Activated CD8-positive, alpha-beta memory T cell treated with anti-CD3 and anti-CD28 coated beads, Interleukin-2, amount 50 U/mL, for 24 hours (primary cell): Measurements from ENCODE around the gene PRICKLE1.

Experiments used
- DNase-seq: peaks from one replicate; pipeline ENCODE4 v3.0.0-alpha.2; 2020; ENCODE audit errors: extremely low read depth

Gene PRICKLE1

DNA sequence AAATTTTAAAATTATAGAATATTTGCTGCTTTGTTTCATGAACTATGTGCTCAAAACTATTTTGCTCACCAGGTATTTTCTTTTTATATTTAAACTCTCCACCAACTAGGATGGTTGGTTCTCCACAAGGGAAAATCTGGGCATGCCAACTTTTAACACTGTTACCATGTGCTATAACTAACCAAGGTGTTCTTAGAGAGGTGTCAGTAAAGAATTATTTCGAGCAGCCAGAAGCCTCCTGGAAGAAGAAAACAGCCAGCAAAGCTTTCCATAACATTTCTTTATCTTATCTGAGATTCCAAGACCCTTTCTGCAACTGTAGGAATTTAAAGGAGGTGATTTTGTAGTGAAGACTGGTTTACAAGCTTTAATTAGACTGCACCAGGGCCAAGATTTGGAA lies 97.3 kb downstream of the PRICKLE1 start:
- no peak for DNase-seq

DNA sequence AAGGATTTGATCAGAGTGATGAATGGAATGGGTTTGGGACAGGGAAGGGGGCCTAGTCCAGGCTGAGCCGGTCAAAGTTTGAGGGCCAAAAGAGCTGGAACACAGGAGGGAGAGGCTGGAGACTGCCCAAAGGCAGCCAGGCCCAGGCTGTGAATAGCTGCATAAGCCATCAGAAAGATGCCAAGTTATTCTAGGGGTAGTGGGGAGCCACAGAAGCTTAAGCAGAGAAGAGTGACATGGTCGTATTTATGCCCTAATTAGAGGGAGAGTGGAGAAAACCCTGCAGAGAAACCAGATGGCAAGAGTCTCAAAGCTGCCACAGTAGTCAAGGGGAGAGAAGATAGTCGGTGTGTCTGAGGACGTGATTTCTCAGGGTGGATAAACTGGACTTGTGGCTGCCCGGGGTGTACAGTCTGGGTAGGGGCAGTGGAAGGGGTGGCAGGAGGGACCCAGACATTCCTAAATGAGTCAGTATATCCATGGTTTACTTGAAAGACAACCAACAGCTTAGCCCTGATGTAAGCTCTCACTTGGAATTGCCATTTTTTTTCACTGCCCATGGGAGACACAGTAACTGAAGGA lies 99.2 kb downstream of the PRICKLE1 start:
- DNase-seq, result no peak

- no peak for DNase-seq
These were observed 103.1 kb downstream of the PRICKLE1 start for GRCh38 chr12:42486407-42486806.

GRCh38 chr12:42485823-42486222 lies 103.7 kb downstream of the PRICKLE1 start:
- DNase-seq, result no peak

DNA sequence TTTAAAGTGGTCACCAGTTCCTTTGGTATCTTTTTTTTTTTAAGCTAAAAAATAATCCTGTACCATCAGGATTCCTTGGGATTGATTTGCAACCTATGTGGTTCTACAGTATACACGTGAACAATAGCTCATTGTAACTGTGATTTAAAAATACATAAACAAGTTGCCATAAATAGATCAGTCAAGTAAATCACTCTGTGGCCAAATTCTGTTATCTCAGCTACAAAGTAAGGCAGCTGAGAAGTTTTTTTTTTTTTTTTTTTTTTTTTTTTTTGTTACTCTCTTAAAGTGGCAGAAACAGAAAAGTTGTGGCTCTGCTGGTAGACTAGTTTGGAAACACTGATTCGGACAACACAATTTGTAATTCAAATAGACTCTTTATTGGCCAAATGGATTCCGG lies 104.5 kb downstream of the PRICKLE1 start:
- no peak for DNase-seq

GRCh38 chr12:42483521-42483790 lies 106.1 kb downstream of the PRICKLE1 start:
- no peak for DNase-seq

DNA sequence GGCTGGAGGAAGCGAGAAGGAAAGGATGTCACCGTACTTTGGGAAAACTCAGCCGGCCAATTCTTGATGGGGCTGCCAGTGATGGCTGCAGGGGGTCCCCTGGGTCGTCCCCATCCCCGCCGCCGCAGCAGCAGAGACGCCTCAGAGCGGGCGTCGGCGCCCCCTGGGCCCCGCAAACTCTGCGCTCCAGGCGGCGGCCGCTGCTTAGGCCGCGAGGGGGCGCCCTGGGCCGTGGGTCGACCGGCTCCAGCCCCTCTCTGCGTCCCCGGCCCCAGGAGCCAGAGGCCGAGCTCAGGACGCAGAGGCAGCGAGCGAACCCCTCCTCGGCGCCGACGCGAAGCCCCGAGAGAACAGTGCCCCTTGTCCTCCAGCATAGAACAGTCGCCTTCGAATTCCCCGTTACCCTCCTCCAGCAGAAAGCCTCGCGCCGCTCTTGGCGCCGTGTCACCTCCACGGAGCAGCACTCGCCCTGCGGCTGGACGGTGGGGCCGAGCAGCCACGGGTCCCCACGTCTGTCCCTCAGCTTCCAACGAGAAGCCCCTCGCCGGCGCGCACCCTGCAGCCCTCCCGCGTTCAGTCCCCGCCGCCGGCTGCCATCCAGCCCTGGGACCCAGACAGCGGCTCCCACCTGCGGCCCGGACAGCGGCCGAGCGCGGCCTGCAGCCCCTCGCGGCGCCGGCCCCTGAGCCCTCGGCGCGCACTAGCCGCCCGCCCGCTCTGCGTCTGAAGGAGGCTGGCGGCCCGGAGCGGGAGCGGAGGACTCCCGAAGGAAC lies 106.6 kb downstream of the PRICKLE1 start:
- no peak for DNase-seq

- no peak for DNase-seq
These were observed 107.4 kb downstream of the PRICKLE1 start for GRCh38 chr12:42482041-42482747.

- DNase-seq, result no peak
These were observed 108.2 kb downstream of the PRICKLE1 start for GRCh38 chr12:42481368-42481767.

GRCh38 chr12:42477941-42478340 lies 111.6 kb downstream of the PRICKLE1 start:
- DNase-seq, result no peak

DNA sequence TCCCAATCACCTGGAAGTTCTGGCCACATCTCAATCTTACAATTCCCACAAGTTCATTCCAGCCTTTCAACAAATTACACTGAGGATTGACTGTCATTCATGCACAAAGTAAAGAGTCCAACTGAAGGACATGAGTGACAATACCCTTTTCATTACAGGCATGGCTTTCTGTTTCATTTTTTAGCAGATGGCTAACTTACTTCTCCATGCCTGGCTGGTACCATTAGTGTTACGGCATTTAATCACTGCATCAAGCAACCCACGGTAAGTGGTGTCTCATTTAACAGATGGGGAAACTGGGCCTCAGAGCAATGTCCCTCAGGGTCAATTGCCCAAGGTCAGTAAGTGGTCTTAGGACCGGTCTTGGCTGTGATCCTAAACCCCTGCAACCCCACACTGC lies 114.4 kb downstream of the PRICKLE1 start:
- no peak for DNase-seq

- no peak for DNase-seq
These were observed 115.2 kb downstream of the PRICKLE1 start for GRCh38 chr12:42474391-42474790.

GRCh38 chr12:42473561-42473960 lies 116.0 kb downstream of the PRICKLE1 start:
- DNase-seq, result no peak

- no peak for DNase-seq
These were observed 116.4 kb downstream of the PRICKLE1 start for GRCh38 chr12:42473130-42473529.

- DNase-seq, result no peak
These were observed 117.2 kb downstream of the PRICKLE1 start for GRCh38 chr12:42472376-42472775.

GRCh38 chr12:42469355-42470175 lies 120.0 kb downstream of the PRICKLE1 start:
- DNase-seq, result no peak

- no peak for DNase-seq
These were observed 120.6 kb downstream of the PRICKLE1 start for GRCh38 chr12:42468921-42469320.

- no peak for DNase-seq
These were observed 121.2 kb downstream of the PRICKLE1 start for GRCh38 chr12:42468341-42468821.

DNA sequence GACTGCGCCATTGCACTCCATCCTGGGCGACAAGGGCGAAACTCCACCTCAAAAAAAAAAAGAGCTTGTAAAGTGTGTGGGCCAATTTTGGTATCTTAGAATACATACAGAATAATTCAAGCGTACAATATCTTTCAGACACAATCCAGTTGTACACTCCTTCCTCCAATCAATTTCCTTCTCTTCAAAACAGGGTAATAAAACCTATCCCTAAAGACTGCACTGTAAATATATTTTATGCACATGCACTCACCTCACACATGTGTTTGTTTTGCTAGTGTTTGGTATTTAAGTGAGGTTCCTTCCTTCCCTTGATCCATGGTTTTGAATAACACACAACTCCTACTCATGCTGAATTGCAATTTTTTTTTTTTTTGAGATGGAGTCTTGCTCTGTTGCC lies 125.9 kb downstream of the PRICKLE1 start:
- DNase-seq, result no peak

DNA sequence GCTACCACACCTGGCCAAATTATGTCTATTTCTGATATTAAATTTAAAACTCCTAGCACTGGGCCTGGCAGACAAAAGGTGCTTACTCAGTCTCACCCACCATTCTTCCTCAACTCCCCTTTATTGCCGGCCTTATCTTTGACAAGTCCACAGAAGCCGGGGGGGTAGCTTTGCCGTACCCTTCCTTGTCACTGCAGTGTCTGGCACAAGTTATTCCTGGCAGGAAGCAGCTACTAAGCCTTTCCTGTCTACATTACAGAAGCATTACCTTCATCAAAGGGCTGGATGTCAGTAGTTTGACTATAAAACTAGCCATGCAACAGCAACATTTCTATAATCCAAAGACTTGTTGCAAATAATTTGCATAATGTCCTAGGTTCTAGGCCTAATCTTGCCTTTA lies 127.1 kb downstream of the PRICKLE1 start:
- no peak for DNase-seq

DNA sequence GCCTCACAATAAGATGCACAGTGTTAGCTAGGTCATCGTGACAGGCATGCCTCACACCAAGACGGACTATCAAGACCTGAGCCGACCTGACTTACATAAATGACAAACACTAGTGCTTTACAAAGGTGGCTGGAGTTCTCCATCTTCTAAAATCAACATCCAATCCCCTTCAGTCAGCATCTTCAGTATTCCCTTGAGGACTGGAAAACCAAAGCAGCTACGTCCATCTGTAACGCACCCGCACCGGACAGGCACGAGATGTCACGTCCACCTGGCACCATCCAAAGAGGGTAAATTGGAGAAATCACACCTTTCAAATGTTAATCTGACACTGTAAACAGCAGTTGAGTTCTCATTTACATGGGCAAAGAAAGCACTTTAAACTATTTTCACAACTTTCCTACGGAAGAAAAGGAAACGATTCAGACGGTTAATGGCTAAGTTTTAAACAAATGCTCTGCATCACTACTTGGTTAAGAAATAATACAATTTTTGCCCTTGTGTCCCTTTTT lies 130.2 kb downstream of the PRICKLE1 start:
- no peak for DNase-seq

- DNase-seq, result no peak
These were observed 131.0 kb downstream of the PRICKLE1 start for GRCh38 chr12:42458575-42458974.
